ENCODE results near the gene PDZRN3. TPM values are rescaled to one million over a fixed set of nuclear protein-coding genes. Genes with fewer than 3 reads are reported as not detected.

PDZRN3 gene
- polyA plus RNA-seq, 1 of the 3 experiments (the other 2 are of a cell fraction), result 10.3 TPM

GRCh38 chr3:73352841-73353645, 271.7 kb downstream of the PDZRN3 start:
- Histone ChIP-seq H2AFZ (ENCODE audit: low read depth) (no peak overlapping the region), H3K27ac (ENCODE audit: low read depth in 2 of 2, low read length in 1 of 2) (no peak overlapping the region), H3K27me3 (ENCODE audit: insufficient read depth) (peaks cover 4% of the 10 kb centered on the region; the same call in 1 of the 2 replicates), H3K4me1 (ENCODE audit: control insufficient read depth in 1 of 2, insufficient read depth in 2 of 2, low read depth in 1 of 2, low read length in 1 of 2) (peaks cover 0 to 41% of the 10 kb centered on the region in 2 experiments; a peak in 2 of 4 replicates), H3K4me3 (ENCODE audit: low read depth in 2 of 2, low read length in 1 of 2) (no peak overlapping the region), H3K36me3 (replicated peaks in 1 of 2; ENCODE audit: control insufficient read depth in 1 of 2, insufficient read depth in 2 of 2, low read length in 1 of 2) (no peaks in the 10 kb centered on the region), H3K9me2 (no peaks in the 10 kb centered on the region), H3K9ac (no peak overlapping the region), H3K9me3 (no peaks in the 10 kb centered on the region), H3F3A (replicated peaks; ENCODE audit: insufficient read depth) (no peaks in the 10 kb centered on the region), H4K20me1 (ENCODE audit: insufficient read depth) (no peaks in the 10 kb centered on the region), H3K79me2 (ENCODE audit: insufficient read depth) (no peaks in the 10 kb centered on the region), H3K4me2 (no peak overlapping the region)
- POLR2A ChIA-PET, result no interaction called here
- 69% methylated on average over 8 of the region's 8 CpGs for WGBS (ENCODE audit: low lambda C conversion rate)
- CTCF ChIA-PET, result interaction anchor here (0.8 to 1.0 kb wide), 2 partner anchors 13 to 79 kb away, joined by 3 read pairs; no protein-coding TSS in a partner anchor
- DNase-seq, result no peak
- TF ChIP-seq MXI1 (IDR thresholded peaks at IDR 0.05; ENCODE audit: low read depth, low read length) (no peak), YY1 (IDR thresholded peaks at IDR 0.05; ENCODE audit: low read depth) (no peak), REST (IDR thresholded peaks at IDR 0.05; ENCODE audit: low read depth, low read length) (no peak), MAX (IDR thresholded peaks at IDR 0.05; ENCODE audit: low read depth) (no peak), GATA2 (CRISPR knock-in tag; IDR thresholded peaks at IDR 0.05) (no peak), MEF2A (IDR thresholded peaks at IDR 0.05; ENCODE audit: borderline replicate concordance, low read depth) (no peak), NRF1 (IDR thresholded peaks at IDR 0.05; ENCODE audit: low read depth, low read length) (no peak), CHD2 (IDR thresholded peaks at IDR 0.05; ENCODE audit: low read length, partially characterized antibody) (no peak), GABPA (IDR thresholded peaks at IDR 0.05; ENCODE audit: low read depth) (no peak), SMC3 (IDR thresholded peaks at IDR 0.05; ENCODE audit: low read depth, low read length) (no peak), ZBTB33 (IDR thresholded peaks at IDR 0.05; ENCODE audit: borderline replicate concordance, low read depth) (no peak), TEAD4 (IDR thresholded peaks at IDR 0.05; ENCODE audit: borderline replicate concordance, insufficient read depth) (no peak), RAD21 (IDR thresholded peaks at IDR 0.05; ENCODE audit: low read length) (no peak), SIN3A (IDR thresholded peaks at IDR 0.05; ENCODE audit: borderline replicate concordance, low read depth, low read length) (no peak), CTCF (IDR thresholded peaks at IDR 0.05) (no peak), PBX3 (IDR thresholded peaks at IDR 0.05) (no peak), POLR2AphosphoS5 (IDR thresholded peaks at IDR 0.05; ENCODE audit: low read depth, low read length) (no peak), TAF1 (IDR thresholded peaks at IDR 0.05; ENCODE audit: borderline replicate concordance, low read depth, low read length) (no peak), EP300 (IDR thresholded peaks at IDR 0.05; ENCODE audit: borderline replicate concordance in 1 of 2, low read depth in 1 of 2, low read length in 1 of 2) (no peak), IRF3 (IDR thresholded peaks at IDR 0.05; ENCODE audit: low read depth, low read length) (no peak)

Data from SK-N-SH (cell line).